HL-60 (cell line): ENCODE data around the gene SPIB.

ENCODE experiments used
- DNase-seq, 2 experiments: peaks; one replicate each; pipeline ENCODE4 v3.0.0-alpha.2; 2010 to 2020; ENCODE audit warnings: low read depth in 1 of 2, low spot score in 1 of 2
- H3K27ac ChIP-seq: fragments of 250-450 bp; sonication (Bioruptor Pico); replicated peaks from 2 replicates; pipeline ENCODE4 v1.5.1; 2020; ENCODE audit warnings: mild to moderate bottlenecking, moderate library complexity
- H3K27me3 ChIP-seq: fragments of 250-450 bp; sonication (Bioruptor Pico); 2 replicates; pipeline ENCODE4 v1.5.1; 2021; ENCODE audit warnings: mild to moderate bottlenecking, moderate library complexity; ENCODE audit not compliant: insufficient read depth, poor library complexity, severe bottlenecking
- H3K4me3 ChIP-seq: replicated peaks from 2 replicates; pipeline ENCODE4 v1.5.1; 2011; ENCODE audit warnings: mild to moderate bottlenecking, control low read depth, low read length; ENCODE audit not compliant: insufficient read depth
- CTCF ChIP-seq: IDR thresholded peaks from one replicate; pipeline ENCODE4 v1.5.1; 2011; ENCODE audit warnings: low read length, control low read depth, inconsistent platforms; ENCODE audit not compliant: insufficient read depth
- GABPA ChIP-seq: IDR thresholded peaks from 2 replicates; pipeline ENCODE4 v1.6.1; 2012; ENCODE audit warnings: low read depth
- POLR2AphosphoS5 ChIP-seq: IDR thresholded peaks from 2 replicates; pipeline ENCODE4 v1.6.1; 2012; ENCODE audit warnings: low read depth
- REST ChIP-seq: IDR thresholded peaks from 2 replicates; pipeline ENCODE4 v1.6.1; 2012; ENCODE audit warnings: low read depth; ENCODE audit not compliant: insufficient replicate concordance
- SPI1 ChIP-seq: IDR thresholded peaks from 2 replicates; pipeline ENCODE4 v1.6.1; 2012; ENCODE audit warnings: low read depth, mild to moderate bottlenecking, borderline replicate concordance

Gene SPIB

GRCh38 chr19:50453243-50453642, 34.5 kb downstream of the SPIB start:
- no peak for DNase-seq
- no peak overlapping the region for H3K4me3 ChIP-seq
- no peak for TF ChIP-seq SPI1
- TF ChIP-seq POLR2AphosphoS5: no peak
- TF ChIP-seq CTCF: no peak
- no peak for TF ChIP-seq GABPA
- no peak for TF ChIP-seq REST
- H3K27me3 ChIP-seq: peaks cover 5% of the 10 kb centered on the region
- H3K27ac ChIP-seq: no peak overlapping the region

- TF ChIP-seq CTCF (no peak), SPI1 (no peak), POLR2AphosphoS5 (no peak), GABPA (no peak), REST (no peak)
- H3K27ac ChIP-seq: no peak overlapping the region
- no peak overlapping the region for H3K4me3 ChIP-seq
- H3K27me3 ChIP-seq: no peaks in the 10 kb centered on the region
- no peak for DNase-seq
These were observed 37.3 kb downstream of the SPIB start for GRCh38 chr19:50455992-50456391.

- Histone ChIP-seq H3K27me3 (no peaks in the 10 kb centered on the region), H3K4me3 (no peak overlapping the region), H3K27ac (no peak overlapping the region)
- DNase-seq: no peak
- TF ChIP-seq SPI1 (no peak), POLR2AphosphoS5 (no peak), REST (no peak), CTCF (no peak), GABPA (no peak)
These were observed 38.6 kb downstream of the SPIB start for GRCh38 chr19:50457300-50457699.
